Urinary bladder (tissue), 4 donors: ENCODE data around the gene SFT2D3. TPM values are rescaled to one million over a fixed set of nuclear protein-coding genes. Genes with fewer than 3 reads are reported as not detected.

Experiments used
- DNase-seq: peaks from one replicate; pipeline ENCODE4 v3.0.0-alpha.2; 2015; ENCODE audit errors: extremely low spot score
- H3K27ac ChIP-seq: one replicate; pipeline ENCODE4 v1.5.1; 2013; ENCODE audit warnings: low read depth, mild to moderate bottlenecking, moderate library complexity
- H3K36me3 ChIP-seq: one replicate; pipeline ENCODE4 v1.6.1; 2013; ENCODE audit warnings: mild to moderate bottlenecking, moderate library complexity; ENCODE audit not compliant: insufficient read depth
- H3K4me1 ChIP-seq: one replicate; pipeline ENCODE4 v1.6.1; 2013; ENCODE audit warnings: mild to moderate bottlenecking, moderate library complexity; ENCODE audit not compliant: insufficient read depth
- H3K4me3 ChIP-seq: one replicate; pipeline ENCODE4 v1.5.1; 2013; ENCODE audit warnings: low read depth, low read length
- WGBS: extraction: QIAGEN DNeasy Blood & Tissue Kit; methylation state at CpG from one replicate; pipeline ENCODE4 v1.1.7; 2013; 5-methylcytosine and 5-hydroxymethylcytosine counted together
- polyA plus RNA-seq: library from polyadenylated mRNA; stranded (reverse); fragments of 200-250 nt; gene quantifications from one replicate; pipeline ENCODE4 v1.2.3, GENCODE V29; 2013
- total RNA-seq: library from RNA; depleted of rRNA; stranded (reverse); fragments of >200 nt; gene quantifications from one replicate; pipeline ENCODE4 v1.2.3, GENCODE V29; 2014
- donor health status: healthy with polysubstance abuse.
- donor health status: healthy.

Gene SFT2D3
- total and polyA plus RNA-seq, 2 donors: 5.5 to 7.2 TPM

- Histone ChIP-seq H3K4me3 (peak overlapping the region; percentile 72), H3K4me1 (no peaks in the 10 kb centered on the region)
- peak; percentile 36 for DNase-seq
These were observed 526 bp downstream of the SFT2D3 start for GRCh38 chr2:127701651-127702394.

GRCh38 chr2:127702395-127703009 lies 1.2 kb downstream of the SFT2D3 start:
- WGBS: 49% methylated on average over 19 of the region's 19 CpGs
- Histone ChIP-seq H3K4me3 (peak overlapping the region; percentile 72), H3K4me1 (no peaks in the 10 kb centered on the region)

More at GRCh38 chr2:127701651-127702394, 526 bp downstream of the SFT2D3 start:
- peak overlapping the region; percentile 98 for H3K27ac ChIP-seq
- under 1% methylated on average over 108 of the region's 108 CpGs for WGBS
- H3K36me3 ChIP-seq: peaks cover 2% of the 10 kb centered on the region

GRCh38 chr2:127703282-127703681 lies 2.0 kb downstream of the SFT2D3 start:
- Histone ChIP-seq H3K36me3 (peaks cover 2% of the 10 kb centered on the region), H3K4me3 (no peak overlapping the region), H3K4me1 (no peaks in the 10 kb centered on the region)

More at GRCh38 chr2:127702395-127703009, 1.2 kb downstream of the SFT2D3 start:
- Histone ChIP-seq H3K36me3 (peaks cover 2% of the 10 kb centered on the region), H3K27ac (peak overlapping the region; percentile 98)
- DNase-seq: no peak

GRCh38 chr2:127704641-127705390 lies 3.5 kb downstream of the SFT2D3 start:
- no peak overlapping the region for H3K27ac ChIP-seq
- no peak for DNase-seq
- H3K4me1 ChIP-seq: no peaks in the 10 kb centered on the region
- WGBS: 73% methylated on average over 5 of the region's 5 CpGs
- no peak overlapping the region for H3K4me3 ChIP-seq
- H3K36me3 ChIP-seq: peaks cover 6% of the 10 kb centered on the region

More at GRCh38 chr2:127703282-127703681, 2.0 kb downstream of the SFT2D3 start:
- no peak for DNase-seq
- 94% methylated on average over 5 of the region's 5 CpGs for WGBS
- no peak overlapping the region for H3K27ac ChIP-seq

GRCh38 chr2:127705391-127706065 lies 4.2 kb downstream of the SFT2D3 start:
- Histone ChIP-seq H3K27ac (no peak overlapping the region), H3K36me3 (peaks cover 6% of the 10 kb centered on the region), H3K4me3 (no peak overlapping the region), H3K4me1 (no peaks in the 10 kb centered on the region)
- 68% methylated on average over 5 of the region's 5 CpGs for WGBS
- DNase-seq: no peak

GRCh38 chr2:127706215-127706990 lies 5.1 kb downstream of the SFT2D3 start:
- DNase-seq: no peak
- H3K36me3 ChIP-seq: peaks cover 6% of the 10 kb centered on the region
- no peak overlapping the region for H3K4me3 ChIP-seq
- no peaks in the 10 kb centered on the region for H3K4me1 ChIP-seq
- 91% methylated on average over 14 of the region's 14 CpGs for WGBS
- no peak overlapping the region for H3K27ac ChIP-seq

- peaks cover 6% of the 10 kb centered on the region for H3K36me3 ChIP-seq
These were observed 6.8 kb downstream of the SFT2D3 start for GRCh38 chr2:127707890-127708648.

GRCh38 chr2:127709336-127709735 lies 8.0 kb downstream of the SFT2D3 start:
- H3K4me1 ChIP-seq: no peaks in the 10 kb centered on the region
- peaks cover 6% of the 10 kb centered on the region for H3K36me3 ChIP-seq
- no peak overlapping the region for H3K27ac ChIP-seq
- H3K4me3 ChIP-seq: no peak overlapping the region
- WGBS: 94% methylated on average over 13 of the region's 13 CpGs
- DNase-seq: no peak

More at GRCh38 chr2:127707890-127708648, 6.8 kb downstream of the SFT2D3 start:
- WGBS: 74% methylated on average over 9 of the region's 9 CpGs
- no peak overlapping the region for H3K4me3 ChIP-seq
- no peaks in the 10 kb centered on the region for H3K4me1 ChIP-seq
- no peak overlapping the region for H3K27ac ChIP-seq
- no peak for DNase-seq

- Histone ChIP-seq H3K4me3 (no peak overlapping the region), H3K27ac (no peak overlapping the region), H3K4me1 (no peaks in the 10 kb centered on the region), H3K36me3 (peaks cover 8% of the 10 kb centered on the region)
- no peak for DNase-seq
- 86% methylated on average over 2 of the region's 2 CpGs for WGBS
These were observed 11.7 kb downstream of the SFT2D3 start for GRCh38 chr2:127712999-127713398.

GRCh38 chr2:127713562-127713961 lies 12.3 kb downstream of the SFT2D3 start:
- WGBS: 93% methylated on average over 25 of the region's 25 CpGs
- peaks cover 8% of the 10 kb centered on the region for H3K36me3 ChIP-seq
- no peak for DNase-seq
- no peak overlapping the region for H3K27ac ChIP-seq
- H3K4me3 ChIP-seq: no peak overlapping the region
- no peaks in the 10 kb centered on the region for H3K4me1 ChIP-seq

- Histone ChIP-seq H3K4me3 (no peak overlapping the region), H3K36me3 (peaks cover 7% of the 10 kb centered on the region), H3K27ac (no peak overlapping the region), H3K4me1 (no peaks in the 10 kb centered on the region)
- 91% methylated on average over 14 of the region's 14 CpGs for WGBS
- DNase-seq: no peak
These were observed 14.6 kb downstream of the SFT2D3 start for GRCh38 chr2:127715778-127716449.

- Histone ChIP-seq H3K4me3 (no peak overlapping the region), H3K4me1 (no peaks in the 10 kb centered on the region), H3K36me3 (peaks cover 8% of the 10 kb centered on the region), H3K27ac (no peak overlapping the region)
- DNase-seq: no peak
- 95% methylated on average over 4 of the region's 4 CpGs for WGBS
These were observed 17.0 kb downstream of the SFT2D3 start for GRCh38 chr2:127718271-127718670.
